Mesenchymal stem cell (in vitro differentiated cells and primary cell): ENCODE data around the gene SRMS.
A peak's percentile ranks its signal among the peaks of the same experiment; 100 is the strongest.

ENCODE experiments used
- DNase-seq: peaks from one replicate; pipeline ENCODE4 v3.0.0-alpha.2; 2013
- H2AFZ ChIP-seq: one replicate; pipeline ENCODE4 v1.6.1; 2013; ENCODE audit warnings: low read depth, mild to moderate bottlenecking, control low read depth, inconsistent platforms, low read length, moderate library complexity
- H2AK5ac ChIP-seq: 2 replicates; pipeline ENCODE4 v1.6.1; 2013; ENCODE audit warnings: low read length, moderate library complexity, mild to moderate bottlenecking, inconsistent platforms; ENCODE audit not compliant: severe bottlenecking
- H2BK120ac ChIP-seq: one replicate; pipeline ENCODE4 v1.6.1; 2013; ENCODE audit warnings: low read depth, mild to moderate bottlenecking, inconsistent platforms, low read length, moderate library complexity
- H2BK12ac ChIP-seq, 2 experiments: one replicate each; pipeline ENCODE4 v1.6.1; 2013; ENCODE audit warnings: inconsistent platforms in 2 of 2, low read length in 2 of 2, mild to moderate bottlenecking in 2 of 2, moderate library complexity in 2 of 2, control low read depth in 1 of 2
- H2BK15ac ChIP-seq: one replicate; pipeline ENCODE4 v1.6.1; 2013; ENCODE audit warnings: mild to moderate bottlenecking, low read depth, inconsistent platforms; ENCODE audit not compliant: poor library complexity, severe bottlenecking
- H2BK5ac ChIP-seq: 2 replicates; pipeline ENCODE4 v1.6.1; 2013; ENCODE audit warnings: low read depth, mild to moderate bottlenecking, low read length, control low read depth, inconsistent platforms; ENCODE audit not compliant: poor library complexity, severe bottlenecking
- H3K14ac ChIP-seq, 2 experiments: one replicate each; pipeline ENCODE4 v1.6.1; 2013; ENCODE audit warnings: inconsistent platforms in 2 of 2, low read length in 2 of 2, control low read depth in 1 of 2, mild to moderate bottlenecking in 1 of 2, moderate library complexity in 1 of 2
- H3K18ac ChIP-seq, 2 experiments: one replicate each; pipeline ENCODE4 v1.6.1; 2013; ENCODE audit warnings: inconsistent platforms in 2 of 2, low read length in 2 of 2, control low read depth in 1 of 2, low read depth in 1 of 2, mild to moderate bottlenecking in 1 of 2
- H3K23ac ChIP-seq, 2 experiments: one replicate each; pipeline ENCODE4 v1.6.1; 2013; ENCODE audit warnings: inconsistent platforms in 2 of 2, low read length in 2 of 2, mild to moderate bottlenecking in 2 of 2, moderate library complexity in 2 of 2, control low read depth in 1 of 2
- H3K27ac ChIP-seq: 2 replicates; pipeline ENCODE4 v1.5.1; 2013; ENCODE audit warnings: mild to moderate bottlenecking, moderate library complexity, low read length, control low read depth, inconsistent platforms; ENCODE audit not compliant: poor library complexity, severe bottlenecking
- H3K27me3 ChIP-seq, 2 experiments: 2 replicates each; pipeline versions ENCODE4 v1.6.1 to v1.7.0; 2013; ENCODE audit warnings: low read length in 2 of 2, mild to moderate bottlenecking in 2 of 2, moderate library complexity in 2 of 2, control low read depth in 1 of 2, inconsistent platforms in 1 of 2; ENCODE audit not compliant: control insufficient read depth in 1 of 2, insufficient read depth in 1 of 2
- H3K36me3 ChIP-seq, 2 experiments: 2 replicates each; pipeline versions ENCODE4 v1.6.1 to v1.7.0; 2013; ENCODE audit warnings: low read length in 2 of 2, control low read depth in 1 of 2, inconsistent platforms in 1 of 2, low read depth in 1 of 2, mild to moderate bottlenecking in 1 of 2; ENCODE audit not compliant: insufficient read depth in 2 of 2, control insufficient read depth in 1 of 2
- H3K4ac ChIP-seq, 2 experiments: one replicate each; pipeline ENCODE4 v1.6.1; 2013; ENCODE audit warnings: inconsistent platforms in 2 of 2, low read length in 2 of 2, mild to moderate bottlenecking in 2 of 2, moderate library complexity in 2 of 2, control low read depth in 1 of 2, low read depth in 1 of 2
- H3K4me1 ChIP-seq: 2 replicates; pipeline ENCODE4 v1.6.1; 2013; ENCODE audit warnings: low read depth, low read length, control low read depth; ENCODE audit not compliant: control insufficient read depth, insufficient read depth
- H3K4me2 ChIP-seq: 2 replicates; pipeline ENCODE4 v1.6.1; 2013; ENCODE audit warnings: low read length, mild to moderate bottlenecking, inconsistent platforms; ENCODE audit not compliant: poor library complexity, severe bottlenecking
- H3K4me3 ChIP-seq, 2 experiments: 2 replicates each; pipeline versions ENCODE4 v1.5.1 to v1.7.0; 2013; ENCODE audit warnings: low read length in 2 of 2, mild to moderate bottlenecking in 2 of 2, control low read depth in 1 of 2, low read depth in 1 of 2; ENCODE audit not compliant: insufficient read depth in 1 of 2
- H3K79me1 ChIP-seq: replicated peaks from 2 replicates; pipeline ENCODE4 v1.6.1; 2013; ENCODE audit warnings: mild to moderate bottlenecking, control low read depth, low read length, inconsistent platforms; ENCODE audit not compliant: poor library complexity, severe bottlenecking
- H3K9ac ChIP-seq: 2 replicates; pipeline ENCODE4 v1.7.0; 2013; ENCODE audit warnings: mild to moderate bottlenecking, low read length, moderate library complexity
- H3K9me3 ChIP-seq: 2 replicates; pipeline ENCODE4 v1.7.0; 2013; ENCODE audit warnings: mild to moderate bottlenecking, low read length; ENCODE audit not compliant: control insufficient read depth
- H4K8ac ChIP-seq: one replicate; pipeline ENCODE4 v1.6.1; 2013; ENCODE audit warnings: inconsistent platforms, mild to moderate bottlenecking, low read length, moderate library complexity
- H4K91ac ChIP-seq: one replicate; pipeline ENCODE4 v1.6.1; 2013; ENCODE audit warnings: mild to moderate bottlenecking, low read length, inconsistent platforms
- WGBS: methylation state at CpG from one replicate; pipeline ENCODE4 v1.1.7; 2013; ENCODE audit warnings: mixed read lengths; 5-methylcytosine and 5-hydroxymethylcytosine counted together

SRMS gene

GRCh38 chr20:63587776-63588591 lies 40.4 kb upstream of the SRMS start:
- Histone ChIP-seq H2BK12ac (no peak overlapping the region), H3K23ac (no peak overlapping the region), H3K4ac (no peak overlapping the region), H3K4me1 (peaks cover 3% of the 10 kb centered on the region), H4K91ac (no peak overlapping the region), H3K36me3 (peaks cover 24 to 61% of the 10 kb centered on the region in 2 experiments), H4K8ac (no peak overlapping the region), H3K14ac (no peak overlapping the region), H3K27ac (no peak overlapping the region), H2BK120ac (no peak overlapping the region), H2BK15ac (no peak overlapping the region), H2AFZ (peak overlapping the region; percentile 18), H2AK5ac (no peak overlapping the region), H3K9me3 (no peaks in the 10 kb centered on the region), H3K18ac (no peak overlapping the region), H3K4me3 (no peak overlapping the region), H2BK5ac (no peak overlapping the region), H3K9ac (no peak overlapping the region), H3K79me1 (peaks cover 3% of the 10 kb centered on the region), H3K4me2 (no peak overlapping the region), H3K27me3 (peaks cover 0 to 10% of the 10 kb centered on the region in 2 experiments)
- DNase-seq = no peak
- 87% methylated on average over 19 of the region's 19 CpGs for WGBS

- Histone ChIP-seq H3K4me3 (no peak overlapping the region), H2BK12ac (no peak overlapping the region), H2BK120ac (no peak overlapping the region), H3K9me3 (no peaks in the 10 kb centered on the region), H3K4me1 (peaks cover 4% of the 10 kb centered on the region), H3K18ac (no peak overlapping the region), H4K91ac (no peak overlapping the region), H2BK5ac (no peak overlapping the region), H2AFZ (no peak overlapping the region), H3K14ac (no peak overlapping the region), H3K4ac (no peak overlapping the region), H2AK5ac (no peak overlapping the region), H2BK15ac (peak overlapping the region; percentile 36), H3K23ac (no peak overlapping the region), H3K27ac (no peak overlapping the region), H3K4me2 (no peak overlapping the region), H3K27me3 (peaks cover 0 to 10% of the 10 kb centered on the region in 2 experiments), H3K79me1 (peaks cover 3% of the 10 kb centered on the region), H4K8ac (no peak overlapping the region), H3K36me3 (peaks cover 21 to 54% of the 10 kb centered on the region in 2 experiments), H3K9ac (no peak overlapping the region)
- WGBS = 94% methylated on average over 12 of the region's 12 CpGs
- no peak for DNase-seq
These were observed 39.7 kb upstream of the SRMS start for GRCh38 chr20:63587256-63587655.

- Histone ChIP-seq H3K79me1 (peaks cover 3% of the 10 kb centered on the region), H2AFZ (no peak overlapping the region), H4K8ac (no peak overlapping the region), H3K27me3 (peaks cover 0 to 10% of the 10 kb centered on the region in 2 experiments), H3K9ac (no peak overlapping the region), H3K4me3 (no peak overlapping the region), H4K91ac (no peak overlapping the region), H3K4me1 (peaks cover 4% of the 10 kb centered on the region), H3K9me3 (no peaks in the 10 kb centered on the region), H3K23ac (no peak overlapping the region), H3K14ac (no peak overlapping the region), H2BK12ac (no peak overlapping the region), H3K4ac (no peak overlapping the region), H3K27ac (no peak overlapping the region), H2BK120ac (no peak overlapping the region), H3K18ac (no peak overlapping the region), H2BK15ac (no peak overlapping the region), H3K4me2 (no peak overlapping the region), H2BK5ac (no peak overlapping the region), H2AK5ac (no peak overlapping the region), H3K36me3 (peaks cover 16 to 49% of the 10 kb centered on the region in 2 experiments)
- 98% methylated on average over 17 of the region's 17 CpGs for WGBS
- DNase-seq = no peak
These were observed 39.2 kb upstream of the SRMS start for GRCh38 chr20:63586797-63587196.

- H3K4me2 ChIP-seq = no peak overlapping the region
- H3K4ac ChIP-seq = no peak overlapping the region
- H3K79me1 ChIP-seq = peaks cover 3% of the 10 kb centered on the region
- no peak overlapping the region for H2BK120ac ChIP-seq
- H4K91ac ChIP-seq = no peak overlapping the region
- H2AK5ac ChIP-seq = no peak overlapping the region
- H3K23ac ChIP-seq = no peak overlapping the region
- no peak overlapping the region for H2BK12ac ChIP-seq
- peaks cover 0 to 16% of the 10 kb centered on the region in 2 experiments for H3K27me3 ChIP-seq
- no peak overlapping the region for H3K27ac ChIP-seq
- no peaks in the 10 kb centered on the region for H3K9me3 ChIP-seq
- H2BK5ac ChIP-seq = no peak overlapping the region
- H3K4me1 ChIP-seq = peaks cover 4% of the 10 kb centered on the region
- H3K36me3 ChIP-seq = peaks cover 9 to 41% of the 10 kb centered on the region in 2 experiments
- no peak for DNase-seq
- no peak overlapping the region for H3K4me3 ChIP-seq
- no peak overlapping the region for H3K9ac ChIP-seq
- H3K14ac ChIP-seq = no peak overlapping the region
- WGBS = 93% methylated on average over 22 of the region's 22 CpGs
- no peak overlapping the region for H2AFZ ChIP-seq
- H2BK15ac ChIP-seq = no peak overlapping the region
- H4K8ac ChIP-seq = no peak overlapping the region
- no peak overlapping the region for H3K18ac ChIP-seq
These were observed 38.3 kb upstream of the SRMS start for GRCh38 chr20:63585616-63586565.
